Measurements from ENCODE around the gene ZSWIM1.

ZSWIM1 gene

GRCh38 chr20:45848421-45848820, 32.6 kb upstream of the ZSWIM1 start:
- Histone ChIP-seq H3K4me1 (ENCODE audit: insufficient read depth, insufficient read length) (no peaks in the 10 kb centered on the region), H3K4me3 (ENCODE audit: insufficient read length, low read depth) (no peak overlapping the region), H3K9ac (ENCODE audit: insufficient read length, low read depth) (no peak overlapping the region), H3K36me3 (ENCODE audit: insufficient read depth, insufficient read length, low read length) (peaks cover 36% of the 10 kb centered on the region), H3K27me3 (ENCODE audit: insufficient read depth, insufficient read length) (no peaks in the 10 kb centered on the region), H3K9me3 (ENCODE audit: insufficient read depth, low read length) (no peaks in the 10 kb centered on the region)
- TF ChIP-seq YY1 (IDR thresholded peaks at IDR 0.05; ENCODE audit: insufficient read depth, insufficient read length) (no peak), SUZ12 (IDR thresholded peaks at IDR 0.05; ENCODE audit: extremely low read depth, insufficient read depth, insufficient read length) (no peak), ZNF274 (IDR thresholded peaks at IDR 0.05; ENCODE audit: low read depth, low read length) (no peak)
- DNase-seq (ENCODE audit: low read depth, low spot score): no peak

- Histone ChIP-seq H3K27me3 (ENCODE audit: insufficient read depth, insufficient read length) (no peaks in the 10 kb centered on the region), H3K4me1 (ENCODE audit: insufficient read depth, insufficient read length) (no peaks in the 10 kb centered on the region), H3K9ac (ENCODE audit: insufficient read length, low read depth) (no peak overlapping the region), H3K4me3 (ENCODE audit: insufficient read length, low read depth) (no peak overlapping the region), H3K36me3 (ENCODE audit: insufficient read depth, insufficient read length, low read length) (peaks cover 29% of the 10 kb centered on the region), H3K9me3 (ENCODE audit: insufficient read depth, low read length) (no peaks in the 10 kb centered on the region)
- TF ChIP-seq ZNF274 (IDR thresholded peaks at IDR 0.05; ENCODE audit: low read depth, low read length) (no peak), YY1 (IDR thresholded peaks at IDR 0.05; ENCODE audit: insufficient read depth, insufficient read length) (no peak), SUZ12 (IDR thresholded peaks at IDR 0.05; ENCODE audit: extremely low read depth, insufficient read depth, insufficient read length) (no peak)
- no peak for DNase-seq (ENCODE audit: low read depth, low spot score)
Observed at GRCh38 chr20:45848969-45849582, 32.0 kb upstream of the ZSWIM1 start.

GRCh38 chr20:45850238-45850637, 30.8 kb upstream of the ZSWIM1 start:
- Histone ChIP-seq H3K4me3 (ENCODE audit: insufficient read length, low read depth) (no peak overlapping the region), H3K9me3 (ENCODE audit: insufficient read depth, low read length) (no peaks in the 10 kb centered on the region), H3K4me1 (ENCODE audit: insufficient read depth, insufficient read length) (peaks cover 9% of the 10 kb centered on the region), H3K36me3 (ENCODE audit: insufficient read depth, insufficient read length, low read length) (peaks cover 34% of the 10 kb centered on the region), H3K9ac (ENCODE audit: insufficient read length, low read depth) (no peak overlapping the region), H3K27me3 (ENCODE audit: insufficient read depth, insufficient read length) (no peaks in the 10 kb centered on the region)
- TF ChIP-seq YY1 (IDR thresholded peaks at IDR 0.05; ENCODE audit: insufficient read depth, insufficient read length): no peak
- no peak for TF ChIP-seq SUZ12 (IDR thresholded peaks at IDR 0.05; ENCODE audit: extremely low read depth, insufficient read depth, insufficient read length)
- no peak for TF ChIP-seq ZNF274 (IDR thresholded peaks at IDR 0.05; ENCODE audit: low read depth, low read length)
- no peak for DNase-seq (ENCODE audit: low read depth, low spot score)

GRCh38 chr20:45850926-45851325, 30.1 kb upstream of the ZSWIM1 start:
- Histone ChIP-seq H3K9me3 (ENCODE audit: insufficient read depth, low read length) (no peaks in the 10 kb centered on the region), H3K4me3 (ENCODE audit: insufficient read length, low read depth) (no peak overlapping the region), H3K9ac (ENCODE audit: insufficient read length, low read depth) (no peak overlapping the region), H3K4me1 (ENCODE audit: insufficient read depth, insufficient read length) (peaks cover 9% of the 10 kb centered on the region), H3K27me3 (ENCODE audit: insufficient read depth, insufficient read length) (no peaks in the 10 kb centered on the region), H3K36me3 (ENCODE audit: insufficient read depth, insufficient read length, low read length) (peaks cover 38% of the 10 kb centered on the region)
- TF ChIP-seq SUZ12 (IDR thresholded peaks at IDR 0.05; ENCODE audit: extremely low read depth, insufficient read depth, insufficient read length): no peak
- no peak for TF ChIP-seq ZNF274 (IDR thresholded peaks at IDR 0.05; ENCODE audit: low read depth, low read length)
- no peak for TF ChIP-seq YY1 (IDR thresholded peaks at IDR 0.05; ENCODE audit: insufficient read depth, insufficient read length)
- no peak for DNase-seq (ENCODE audit: low read depth, low spot score)

GRCh38 chr20:45851501-45851900, 29.5 kb upstream of the ZSWIM1 start:
- Histone ChIP-seq H3K36me3 (ENCODE audit: insufficient read depth, insufficient read length, low read length) (peaks cover 34% of the 10 kb centered on the region), H3K4me1 (ENCODE audit: insufficient read depth, insufficient read length) (peaks cover 9% of the 10 kb centered on the region), H3K9me3 (ENCODE audit: insufficient read depth, low read length) (no peaks in the 10 kb centered on the region), H3K27me3 (ENCODE audit: insufficient read depth, insufficient read length) (no peaks in the 10 kb centered on the region), H3K4me3 (ENCODE audit: insufficient read length, low read depth) (no peak overlapping the region), H3K9ac (ENCODE audit: insufficient read length, low read depth) (no peak overlapping the region)
- DNase-seq (ENCODE audit: low read depth, low spot score): no peak
- no peak for TF ChIP-seq ZNF274 (IDR thresholded peaks at IDR 0.05; ENCODE audit: low read depth, low read length)
- TF ChIP-seq YY1 (IDR thresholded peaks at IDR 0.05; ENCODE audit: insufficient read depth, insufficient read length): no peak
- TF ChIP-seq SUZ12 (IDR thresholded peaks at IDR 0.05; ENCODE audit: extremely low read depth, insufficient read depth, insufficient read length): no peak

- no peak for DNase-seq (ENCODE audit: low read depth, low spot score)
- Histone ChIP-seq H3K36me3 (ENCODE audit: insufficient read depth, insufficient read length, low read length) (peaks cover 28% of the 10 kb centered on the region), H3K4me1 (ENCODE audit: insufficient read depth, insufficient read length) (peaks cover 9% of the 10 kb centered on the region), H3K4me3 (ENCODE audit: insufficient read length, low read depth) (no peak overlapping the region), H3K9me3 (ENCODE audit: insufficient read depth, low read length) (no peaks in the 10 kb centered on the region), H3K27me3 (ENCODE audit: insufficient read depth, insufficient read length) (no peaks in the 10 kb centered on the region), H3K9ac (ENCODE audit: insufficient read length, low read depth) (no peak overlapping the region)
- TF ChIP-seq ZNF274 (IDR thresholded peaks at IDR 0.05; ENCODE audit: low read depth, low read length) (no peak), YY1 (IDR thresholded peaks at IDR 0.05; ENCODE audit: insufficient read depth, insufficient read length) (no peak), SUZ12 (IDR thresholded peaks at IDR 0.05; ENCODE audit: extremely low read depth, insufficient read depth, insufficient read length) (no peak)
Observed at GRCh38 chr20:45852326-45852725, 28.7 kb upstream of the ZSWIM1 start.

GRCh38 chr20:45853484-45853883, 27.5 kb upstream of the ZSWIM1 start:
- no peak for DNase-seq (ENCODE audit: low read depth, low spot score)
- no peak for TF ChIP-seq YY1 (IDR thresholded peaks at IDR 0.05; ENCODE audit: insufficient read depth, insufficient read length)
- no peak for TF ChIP-seq SUZ12 (IDR thresholded peaks at IDR 0.05; ENCODE audit: extremely low read depth, insufficient read depth, insufficient read length)
- no peak for TF ChIP-seq ZNF274 (IDR thresholded peaks at IDR 0.05; ENCODE audit: low read depth, low read length)
- no peak overlapping the region for H3K9ac ChIP-seq (ENCODE audit: insufficient read length, low read depth)

More at GRCh38 chr20:45853484-45853883, 27.5 kb upstream of the ZSWIM1 start:
- H3K36me3 ChIP-seq (ENCODE audit: insufficient read depth, insufficient read length, low read length): peaks cover 21% of the 10 kb centered on the region
- no peak overlapping the region for H3K4me3 ChIP-seq (ENCODE audit: insufficient read length, low read depth)
- H3K27me3 ChIP-seq (ENCODE audit: insufficient read depth, insufficient read length): no peaks in the 10 kb centered on the region
- peaks cover 10% of the 10 kb centered on the region for H3K4me1 ChIP-seq (ENCODE audit: insufficient read depth, insufficient read length)
- no peaks in the 10 kb centered on the region for H3K9me3 ChIP-seq (ENCODE audit: insufficient read depth, low read length)

Measured in NT2/D1 (cell line).